Prostate gland (tissue), 2 donors: ENCODE data around the gene SELENOW.
"Not testable (repeated sequence)": the region's sequence is repeated elsewhere in the genome, so short reads cannot be mapped to it uniquely, and the experiment has no call there.

Source experiments
- CTCF ChIP-seq, 4 experiments: fragments of 200-600 bp in 2 of 4; fragments of 450-650 bp in 2 of 4; sonication (generic) in 2 of 4; IDR thresholded peaks; 1 replicate in 3 of 4; 2 replicates in 1 of 4; pipeline ENCODE4 v1.5.1; 2016 to 2019; ENCODE audit warnings: antibody characterized with exemption in 4 of 4, mild to moderate bottlenecking in 2 of 4, moderate library complexity in 2 of 4
- POLR2A ChIP-seq: fragments of 450-650 bp; IDR thresholded peaks from one replicate; pipeline ENCODE4 v1.6.1; 2016; ENCODE audit warnings: antibody characterized with exemption, mild to moderate bottlenecking
- POLR2AphosphoS5 ChIP-seq: sonication (generic); formaldehyde crosslinking; IDR thresholded peaks from one replicate; pipeline ENCODE4 v1.6.1; 2017; ENCODE audit warnings: antibody characterized with exemption

- not testable (repeated sequence) for TF ChIP-seq CTCF (IDR thresholded peaks at IDR 0.05); POLR2A; POLR2AphosphoS5
These were observed 25.9 kb downstream of the SELENOW start, which contains the start of gene TPRX1 for GRCh38 chr19:47804451-47804850.
